KMS-11 (cell line): ENCODE measurements around the gene PERM1.
"Not testable (repeated sequence)": the region's sequence is repeated elsewhere in the genome, so short reads cannot be mapped to it uniquely, and the experiment has no call there.

Experiments
- H2AFZ ChIP-seq: fragments of 200-600 bp; sonication (generic); 2 replicates; pipeline ENCODE4 v1.6.1; 2016; ENCODE audit warnings: antibody characterized with exemption, mixed run types, low read depth
- H3K27ac ChIP-seq: fragments of 200-600 bp; sonication (generic); 2 replicates; pipeline ENCODE4 v1.6.1; 2016; ENCODE audit warnings: mild to moderate bottlenecking, mixed run types
- H3K27me3 ChIP-seq: fragments of 200-600 bp; sonication (generic); 2 replicates; pipeline ENCODE4 v1.6.1; 2017; ENCODE audit warnings: mild to moderate bottlenecking, low read depth, mixed run types, moderate library complexity; ENCODE audit not compliant: insufficient read depth
- H3K36me3 ChIP-seq: fragments of 200-600 bp; sonication (generic); 2 replicates; pipeline ENCODE4 v1.6.1; 2017; ENCODE audit warnings: mild to moderate bottlenecking, mixed run types; ENCODE audit not compliant: insufficient read depth
- H3K4me1 ChIP-seq: fragments of 200-600 bp; sonication (generic); 2 replicates; pipeline ENCODE4 v1.6.1; 2016; ENCODE audit warnings: mild to moderate bottlenecking, low read depth, mixed run types; ENCODE audit not compliant: poor library complexity, severe bottlenecking
- H3K4me2 ChIP-seq: fragments of 200-600 bp; sonication (generic); 2 replicates; pipeline ENCODE4 v1.7.0; 2016; ENCODE audit warnings: mild to moderate bottlenecking, mixed run types
- H3K4me3 ChIP-seq: fragments of 200-600 bp; sonication (generic); IDR thresholded peaks from 2 replicates; pipeline ENCODE4 v1.6.1; 2017; ENCODE audit warnings: low read depth, low read length, mixed read lengths; ENCODE audit not compliant: insufficient read depth
- H3K79me2 ChIP-seq: fragments of 200-600 bp; sonication (generic); 2 replicates; pipeline ENCODE4 v1.6.1; 2016; ENCODE audit warnings: low read depth, mixed run types; ENCODE audit not compliant: insufficient read depth
- H3K9ac ChIP-seq: fragments of 200-600 bp; sonication (generic); 2 replicates; pipeline ENCODE4 v1.6.1; 2016; ENCODE audit warnings: mild to moderate bottlenecking, mixed run types
- H4K20me1 ChIP-seq: fragments of 200-600 bp; sonication (generic); 2 replicates; pipeline ENCODE4 v1.6.1; 2016; ENCODE audit warnings: mild to moderate bottlenecking, mixed run types; ENCODE audit not compliant: insufficient read depth
- CTCF ChIP-seq: fragments of 200-600 bp; sonication (generic); conservative IDR thresholded peaks from 2 replicates; pipeline ENCODE4 v1.6.1; 2017; ENCODE audit warnings: low read depth, mild to moderate bottlenecking, antibody characterized with exemption, low read length, moderate library complexity, mixed read lengths

Gene PERM1

GRCh38 chr1:978835-979743 lies 2.8 kb downstream of the PERM1 start:
- H3K9ac ChIP-seq, result no peak overlapping the region
- no peak for TF ChIP-seq CTCF
- no peaks in the 10 kb centered on the region for H3K79me2 ChIP-seq
- no peak overlapping the region for H3K4me3 ChIP-seq
- H3K36me3 ChIP-seq, result no peaks in the 10 kb centered on the region
- H3K27me3 ChIP-seq, result peaks cover 71% of the 10 kb centered on the region
- H3K4me1 ChIP-seq, result peaks cover 22% of the 10 kb centered on the region
- no peaks in the 10 kb centered on the region for H4K20me1 ChIP-seq
- H3K27ac ChIP-seq, result no peak overlapping the region
- no peak overlapping the region for H2AFZ ChIP-seq
- H3K4me2 ChIP-seq, result no peak overlapping the region

- no peak overlapping the region for H2AFZ ChIP-seq
- H3K36me3 ChIP-seq, result no peaks in the 10 kb centered on the region
- H4K20me1 ChIP-seq, result no peaks in the 10 kb centered on the region
- H3K79me2 ChIP-seq, result no peaks in the 10 kb centered on the region
- H3K27ac ChIP-seq, result no peak overlapping the region
- H3K9ac ChIP-seq, result no peak overlapping the region
- H3K27me3 ChIP-seq, result peaks cover 71% of the 10 kb centered on the region
- no peak for TF ChIP-seq CTCF
- no peak overlapping the region for H3K4me3 ChIP-seq
- H3K4me1 ChIP-seq, result peaks cover 22% of the 10 kb centered on the region
- H3K4me2 ChIP-seq, result no peak overlapping the region
Measured at GRCh38 chr1:978069-978834, 3.6 kb downstream of the PERM1 start.

- H2AFZ ChIP-seq, H3K9ac ChIP-seq, H3K4me3 ChIP-seq, H4K20me1 ChIP-seq, H3K36me3 ChIP-seq, H3K79me2 ChIP-seq, H3K27ac ChIP-seq, H3K4me2 ChIP-seq: not testable (repeated sequence)
- peaks cover 56% of the 10 kb centered on the region for H3K27me3 ChIP-seq
- H3K4me1 ChIP-seq, result peaks cover 15% of the 10 kb centered on the region
Measured at GRCh38 chr1:976791-977190, 5.1 kb downstream of the PERM1 start.

- Histone ChIP-seq H3K79me2 (no peaks in the 10 kb centered on the region), H3K36me3 (no peaks in the 10 kb centered on the region), H3K4me2 (peak overlapping the region; percentile 95), H3K27me3 (peaks cover 49% of the 10 kb centered on the region), H3K27ac (no peak overlapping the region), H4K20me1 (no peaks in the 10 kb centered on the region), H3K9ac (no peak overlapping the region; the same call in 1 of the 2 replicates), H3K4me1 (peaks cover 13% of the 10 kb centered on the region), H3K4me3 (no peak overlapping the region), H2AFZ (peak overlapping the region; percentile 93)
- TF ChIP-seq CTCF, result peak; percentile 74
Measured at GRCh38 chr1:975896-976683, 5.8 kb downstream of the PERM1 start.
